GM23248 (cell line): ENCODE data around the gene STON2. TPM values are rescaled to one million over a fixed set of nuclear protein-coding genes. Genes with fewer than 3 reads are reported as not detected.

ENCODE experiments used
- DNase-seq: peaks from one replicate; pipeline ENCODE4 v3.0.0-alpha.2; 2015
- H2AFZ ChIP-seq: fragments of 200-600 bp; sonication (generic); 2 replicates; pipeline ENCODE4 v1.6.1; 2016; ENCODE audit warnings: antibody characterized with exemption
- H3F3A ChIP-seq: fragments of 200-600 bp; sonication (generic); 2 replicates; pipeline ENCODE4 v1.6.1; 2016; ENCODE audit warnings: mild to moderate bottlenecking, antibody characterized with exemption, mixed run types; ENCODE audit not compliant: insufficient read depth
- H3K27ac ChIP-seq: fragments of 200-600 bp; sonication (generic); 2 replicates; pipeline ENCODE4 v1.5.1; 2016; ENCODE audit warnings: mild to moderate bottlenecking
- H3K27me3 ChIP-seq: fragments of 200-600 bp; sonication (generic); replicated peaks from 2 replicates; pipeline ENCODE4 v1.6.1; 2016; ENCODE audit warnings: mild to moderate bottlenecking; ENCODE audit not compliant: insufficient read depth
- H3K36me3 ChIP-seq: fragments of 200-600 bp; sonication (generic); 2 replicates; pipeline ENCODE4 v1.6.1; 2016; ENCODE audit warnings: low read depth, mild to moderate bottlenecking
- H3K4me1 ChIP-seq: fragments of 200-600 bp; sonication (generic); 2 replicates; pipeline ENCODE4 v1.6.1; 2016; ENCODE audit warnings: mild to moderate bottlenecking; ENCODE audit not compliant: insufficient read depth
- H3K4me2 ChIP-seq: fragments of 200-600 bp; sonication (generic); one replicate; pipeline ENCODE4 v1.6.1; 2016; ENCODE audit warnings: mild to moderate bottlenecking; ENCODE audit not compliant: unreplicated experiment
- H3K4me3 ChIP-seq: fragments of 200-600 bp; sonication (generic); 2 replicates; pipeline ENCODE4 v1.5.1; 2016; ENCODE audit warnings: mild to moderate bottlenecking
- H3K79me2 ChIP-seq: fragments of 200-600 bp; sonication (generic); 2 replicates; pipeline ENCODE4 v1.6.1; 2016; ENCODE audit warnings: mild to moderate bottlenecking; ENCODE audit not compliant: insufficient read depth
- H3K9ac ChIP-seq: fragments of 200-600 bp; sonication (generic); 2 replicates; pipeline ENCODE4 v1.6.1; 2016; ENCODE audit warnings: mild to moderate bottlenecking
- H3K9me2 ChIP-seq: fragments of 200-600 bp; sonication (generic); 2 replicates; pipeline ENCODE4 v1.6.1; 2016; ENCODE audit warnings: mixed run types, mild to moderate bottlenecking, moderate library complexity; ENCODE audit not compliant: insufficient read depth
- H3K9me3 ChIP-seq: fragments of 200-600 bp; sonication (generic); one replicate; pipeline ENCODE4 v1.6.1; 2017; ENCODE audit warnings: low read depth
- H4K20me1 ChIP-seq: fragments of 200-600 bp; sonication (generic); 2 replicates; pipeline ENCODE4 v1.6.0; 2016; ENCODE audit not compliant: insufficient read depth
- EZH2 ChIP-seq: fragments of 200-600 bp; sonication (generic); IDR thresholded peaks from 2 replicates; pipeline ENCODE4 v1.6.1; 2018; ENCODE audit warnings: antibody characterized with exemption, mild to moderate bottlenecking; ENCODE audit not compliant: insufficient read depth, poor library complexity, severe bottlenecking
- EZH2phosphoT487 ChIP-seq: fragments of 200-600 bp; sonication (generic); IDR thresholded peaks from 2 replicates; pipeline ENCODE4 v1.6.1; 2018; ENCODE audit warnings: antibody characterized with exemption, moderate library complexity, mild to moderate bottlenecking, low read depth; ENCODE audit not compliant: insufficient read depth
- WGBS, 2 experiments: methylation state at CpG; one replicate each; pipeline ENCODE4 v1.1.6; 2015 to 2017; ENCODE audit warnings: low lambda C conversion rate in 2 of 2, low coverage in 1 of 2; ENCODE audit errors: missing lambda C conversion rate in 2 of 2; 5-methylcytosine and 5-hydroxymethylcytosine counted together
- in situ Hi-C: fragments of 300-500 bp; cut with MboI; formaldehyde crosslinking; loops from 2 replicates; pipeline ENCODE4 v1.15.0; 2020
- polyA plus RNA-seq: library from polyadenylated mRNA; unstranded; fragments of >200 nt; fragmentation: Nextera tagmentation; extraction: Ambion mirVana; gene quantifications from 2 replicates; pipeline ENCODE4 v1.2.1, GENCODE V29; 2016
- total RNA-seq: library from RNA; depleted of rRNA; stranded (reverse); fragments of >200 nt; shearing (Covaris generic); gene quantifications from 2 replicates; pipeline ENCODE4 v1.2.3, GENCODE V29; 2014

STON2 gene
- total and polyA plus RNA-seq, 2 experiments from 2014 or later: 0.14 TPM; not detected in 1

GRCh38 chr14:81352413-81352812 is 47.7 kb downstream of the STON2 start:
- Histone ChIP-seq H3K9ac (no peak overlapping the region), H3K9me3 (no peaks in the 10 kb centered on the region), H3K27ac (no peak overlapping the region), H3K27me3 (no peaks in the 10 kb centered on the region), H3F3A (no peaks in the 10 kb centered on the region), H3K4me1 (no peaks in the 10 kb centered on the region), H2AFZ (no peak overlapping the region), H3K4me3 (no peak overlapping the region), H4K20me1 (no peaks in the 10 kb centered on the region), H3K4me2 (no peak overlapping the region), H3K36me3 (no peaks in the 10 kb centered on the region), H3K9me2 (no peaks in the 10 kb centered on the region), H3K79me2 (no peaks in the 10 kb centered on the region)
- no peak for DNase-seq
- no peak for TF ChIP-seq EZH2
- no peak for TF ChIP-seq EZH2phosphoT487
- 2 to 3% methylated on average over 2 of the region's 2 CpGs for WGBS, 2 experiments
- in situ Hi-C loops: no loop called here

GRCh38 chr14:81351205-81351604 is 48.9 kb downstream of the STON2 start:
- in situ Hi-C loops: no loop called here
- no peaks in the 10 kb centered on the region for H3K36me3 ChIP-seq
- H3K4me1 ChIP-seq: no peaks in the 10 kb centered on the region

GRCh38 chr14:81350344-81351130 is 49.6 kb downstream of the STON2 start:
- H2AFZ ChIP-seq: no peak overlapping the region
- no peak overlapping the region for H3K27ac ChIP-seq
- no peaks in the 10 kb centered on the region for H3K79me2 ChIP-seq
- no peaks in the 10 kb centered on the region for H3K27me3 ChIP-seq
- WGBS, 2 experiments: 17% methylated on average over 5 of the region's 5 CpGs
- in situ Hi-C loops: no loop called here
- no peak for TF ChIP-seq EZH2
- TF ChIP-seq EZH2phosphoT487: no peak
- no peaks in the 10 kb centered on the region for H3K9me2 ChIP-seq
- DNase-seq: no peak
- no peaks in the 10 kb centered on the region for H3K4me1 ChIP-seq
- H3K9me3 ChIP-seq: no peaks in the 10 kb centered on the region
- no peak overlapping the region for H3K9ac ChIP-seq
- no peak overlapping the region for H3K4me2 ChIP-seq
- H4K20me1 ChIP-seq: no peaks in the 10 kb centered on the region
- no peaks in the 10 kb centered on the region for H3K36me3 ChIP-seq
- H3K4me3 ChIP-seq: no peak overlapping the region
- no peaks in the 10 kb centered on the region for H3F3A ChIP-seq

More at GRCh38 chr14:81351205-81351604, 48.9 kb downstream of the STON2 start:
- no peaks in the 10 kb centered on the region for H3K79me2 ChIP-seq
- H2AFZ ChIP-seq: no peak overlapping the region
- H3K27me3 ChIP-seq: no peaks in the 10 kb centered on the region
- no peak overlapping the region for H3K27ac ChIP-seq
- no peak for DNase-seq
- no peaks in the 10 kb centered on the region for H3K9me2 ChIP-seq
- no peak overlapping the region for H3K4me2 ChIP-seq
- H4K20me1 ChIP-seq: no peaks in the 10 kb centered on the region
- TF ChIP-seq EZH2 (no peak), EZH2phosphoT487 (no peak)
- no peak overlapping the region for H3K9ac ChIP-seq
- no peaks in the 10 kb centered on the region for H3K9me3 ChIP-seq
- H3K4me3 ChIP-seq: no peak overlapping the region
- H3F3A ChIP-seq: no peaks in the 10 kb centered on the region

GRCh38 chr14:81348061-81348460 is 52.1 kb downstream of the STON2 start:
- WGBS, 2 experiments: 33 to 37% methylated on average over 2 of the region's 2 CpGs
- Histone ChIP-seq H3K4me2 (no peak overlapping the region), H3K9me3 (no peaks in the 10 kb centered on the region), H3K27me3 (no peaks in the 10 kb centered on the region), H3K4me1 (no peaks in the 10 kb centered on the region), H2AFZ (no peak overlapping the region), H3K27ac (no peak overlapping the region), H3K9ac (no peak overlapping the region), H3K36me3 (no peaks in the 10 kb centered on the region), H3K79me2 (no peaks in the 10 kb centered on the region), H3K9me2 (no peaks in the 10 kb centered on the region), H3F3A (no peaks in the 10 kb centered on the region), H3K4me3 (no peak overlapping the region), H4K20me1 (no peaks in the 10 kb centered on the region)
- DNase-seq: no peak
- TF ChIP-seq EZH2: no peak
- TF ChIP-seq EZH2phosphoT487: no peak
- in situ Hi-C loops: no loop called here

GRCh38 chr14:81345781-81346180 is 54.3 kb downstream of the STON2 start:
- in situ Hi-C loops: no loop called here

More at GRCh38 chr14:81345781-81346180, 54.3 kb downstream of the STON2 start:
- no peak overlapping the region for H3K9ac ChIP-seq
- H3K9me2 ChIP-seq: no peaks in the 10 kb centered on the region
- no peaks in the 10 kb centered on the region for H3K9me3 ChIP-seq
- no peaks in the 10 kb centered on the region for H3K36me3 ChIP-seq
- H3K4me2 ChIP-seq: no peak overlapping the region
- H3K27me3 ChIP-seq: no peaks in the 10 kb centered on the region
- TF ChIP-seq EZH2phosphoT487 (no peak), EZH2 (no peak)
- H2AFZ ChIP-seq: no peak overlapping the region
- no peak for DNase-seq
- 13 to 22% methylated on average over 2 of the region's 2 CpGs for WGBS, 2 experiments
- no peak overlapping the region for H3K4me3 ChIP-seq
- H3F3A ChIP-seq: no peaks in the 10 kb centered on the region
- H3K4me1 ChIP-seq: no peaks in the 10 kb centered on the region
- no peak overlapping the region for H3K27ac ChIP-seq
- H3K79me2 ChIP-seq: no peaks in the 10 kb centered on the region
- no peaks in the 10 kb centered on the region for H4K20me1 ChIP-seq
